Smooth muscle cell (in vitro differentiated cells): ENCODE data around the gene LMAN1L. TPM values are rescaled to one million over a fixed set of nuclear protein-coding genes. Genes with fewer than 3 reads are reported as not detected.
A peak's percentile ranks its signal among the peaks of the same experiment; 100 is the strongest.

Experiments
- DNase-seq: peaks from one replicate; lab custom pipeline; 2025; ENCODE audit not compliant: unreplicated experiment; lab: John Stamatoyannopoulos, UW
- H2AFZ ChIP-seq: fragments of 200-600 bp; sonication (generic); 2 replicates; pipeline ENCODE4 v1.6.0; 2016; ENCODE audit warnings: antibody characterized with exemption, low read depth, mild to moderate bottlenecking
- H3F3A ChIP-seq: fragments of 200-600 bp; sonication (generic); 2 replicates; pipeline ENCODE4 v1.6.0; 2017; ENCODE audit warnings: antibody characterized with exemption, low read depth
- H3K27ac ChIP-seq: fragments of 200-600 bp; sonication (generic); 2 replicates; pipeline ENCODE4 v1.5.1; 2016; ENCODE audit warnings: low read depth, mild to moderate bottlenecking
- H3K27me3 ChIP-seq: fragments of 200-600 bp; sonication (generic); 2 replicates; pipeline ENCODE4 v1.6.1; 2016; ENCODE audit warnings: low read depth, mild to moderate bottlenecking
- H3K36me3 ChIP-seq: fragments of 200-600 bp; sonication (generic); 2 replicates; pipeline ENCODE4 v1.5.1; 2016; ENCODE audit warnings: low read depth
- H3K4me1 ChIP-seq: fragments of 200-600 bp; sonication (generic); 2 replicates; pipeline ENCODE4 v1.5.1; 2016; ENCODE audit warnings: low read depth
- H3K4me2 ChIP-seq: fragments of 200-600 bp; sonication (generic); 2 replicates; pipeline ENCODE4 v1.6.0; 2016; ENCODE audit warnings: mild to moderate bottlenecking
- H3K4me3 ChIP-seq: fragments of 200-600 bp; sonication (generic); 2 replicates; pipeline ENCODE4 v1.5.1; 2016; ENCODE audit warnings: mild to moderate bottlenecking
- H3K79me2 ChIP-seq: fragments of 200-600 bp; sonication (generic); 2 replicates; pipeline ENCODE4 v1.6.0; 2016; ENCODE audit warnings: low read depth, mild to moderate bottlenecking
- H3K9ac ChIP-seq: fragments of 200-600 bp; sonication (generic); 2 replicates; pipeline ENCODE4 v1.6.0; 2016; ENCODE audit warnings: low read depth
- H3K9me3 ChIP-seq: fragments of 200-600 bp; sonication (generic); replicated peaks from 2 replicates; pipeline ENCODE4 v1.5.1; 2016; ENCODE audit warnings: low read depth
- H4K20me1 ChIP-seq: fragments of 200-600 bp; sonication (generic); 2 replicates; pipeline ENCODE4 v1.6.0; 2016; ENCODE audit warnings: low read depth
- WGBS: methylation state at CpG from one replicate; pipeline ENCODE4 v1.1.7; 2016; ENCODE audit warnings: low lambda C conversion rate; 5-methylcytosine and 5-hydroxymethylcytosine counted together
- polyA plus RNA-seq: library from polyadenylated mRNA; unstranded; fragments of >200 nt; fragmentation: Nextera tagmentation; extraction: Ambion mirVana; gene quantifications from 2 replicates; pipeline ENCODE4 v1.2.1, GENCODE V29; 2016
- total RNA-seq: library from RNA; depleted of rRNA; stranded (reverse); fragments of >200 nt; gene quantifications from 2 replicates; pipeline ENCODE4 v1.2.3, GENCODE V29; 2014
- TF ChIP-seq, protein P1 (sequence below): fragments of 200-600 bp; sonication (generic); IDR thresholded peaks from 2 replicates; pipeline ENCODE4 v1.5.1; 2017; ENCODE audit warnings: borderline replicate concordance, mild to moderate bottlenecking, antibody characterized with exemption; ENCODE audit not compliant: insufficient read depth, poor library complexity, severe bottlenecking

The LMAN1L gene
- total and polyA plus RNA-seq, 2 experiments from 2014 or later = not detected

DNA sequence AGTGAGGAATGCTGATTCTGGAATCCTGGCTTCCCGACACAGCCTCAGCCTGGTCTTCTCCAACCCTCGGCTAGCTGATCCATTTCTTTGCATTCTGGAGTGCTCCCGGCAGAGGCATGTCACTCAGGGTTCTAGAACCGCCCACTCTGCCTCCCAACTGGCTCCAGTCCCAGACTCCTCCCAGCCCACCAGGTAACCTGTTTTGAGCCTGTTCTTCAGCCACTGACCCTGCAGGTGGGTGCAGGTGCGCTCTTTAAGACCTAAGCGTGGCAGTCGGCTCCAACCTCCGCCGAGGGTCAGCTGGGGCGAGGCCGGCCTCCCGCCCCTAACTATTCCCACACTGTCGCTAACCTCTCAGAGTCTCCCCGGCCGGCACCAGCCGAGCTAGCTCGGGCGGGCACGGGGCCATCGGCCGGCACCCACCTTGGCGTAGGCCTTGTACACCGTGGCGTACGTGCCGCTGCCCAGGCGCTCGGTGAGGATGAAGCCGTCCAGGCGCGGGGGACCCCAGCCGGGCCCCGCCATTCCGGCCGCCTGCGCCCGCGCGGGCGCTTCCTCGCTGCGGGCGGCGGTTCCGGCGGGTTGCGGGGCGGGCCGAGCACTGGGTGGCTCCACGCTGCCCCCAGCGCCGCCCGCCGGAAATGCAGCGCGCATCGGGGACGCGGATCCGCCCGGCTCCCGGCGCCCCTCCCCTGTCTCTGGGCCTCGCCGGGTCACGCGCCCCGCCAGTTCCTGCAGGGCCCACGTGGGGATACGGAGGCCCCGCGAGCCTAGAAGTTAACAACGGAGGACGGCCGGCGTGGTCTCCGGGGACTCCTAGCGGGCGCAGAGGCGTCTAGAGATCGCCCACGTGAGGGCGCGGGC is 30.2 kb downstream of the LMAN1L start, which contains the start of gene ULK3:
ULK3 (minus strand) TSS at position 576 of the 864 bp plus-strand sequence; CDS start at position 525, 51 bp downstream.
- peak; percentile 83 for DNase-seq
- TF ChIP-seq, protein P1, sequence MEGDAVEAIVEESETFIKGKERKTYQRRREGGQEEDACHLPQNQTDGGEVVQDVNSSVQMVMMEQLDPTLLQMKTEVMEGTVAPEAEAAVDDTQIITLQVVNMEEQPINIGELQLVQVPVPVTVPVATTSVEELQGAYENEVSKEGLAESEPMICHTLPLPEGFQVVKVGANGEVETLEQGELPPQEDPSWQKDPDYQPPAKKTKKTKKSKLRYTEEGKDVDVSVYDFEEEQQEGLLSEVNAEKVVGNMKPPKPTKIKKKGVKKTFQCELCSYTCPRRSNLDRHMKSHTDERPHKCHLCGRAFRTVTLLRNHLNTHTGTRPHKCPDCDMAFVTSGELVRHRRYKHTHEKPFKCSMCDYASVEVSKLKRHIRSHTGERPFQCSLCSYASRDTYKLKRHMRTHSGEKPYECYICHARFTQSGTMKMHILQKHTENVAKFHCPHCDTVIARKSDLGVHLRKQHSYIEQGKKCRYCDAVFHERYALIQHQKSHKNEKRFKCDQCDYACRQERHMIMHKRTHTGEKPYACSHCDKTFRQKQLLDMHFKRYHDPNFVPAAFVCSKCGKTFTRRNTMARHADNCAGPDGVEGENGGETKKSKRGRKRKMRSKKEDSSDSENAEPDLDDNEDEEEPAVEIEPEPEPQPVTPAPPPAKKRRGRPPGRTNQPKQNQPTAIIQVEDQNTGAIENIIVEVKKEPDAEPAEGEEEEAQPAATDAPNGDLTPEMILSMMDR = peak; percentile 61
- no peaks in the 10 kb centered on the region for H3K36me3 ChIP-seq

DNA sequence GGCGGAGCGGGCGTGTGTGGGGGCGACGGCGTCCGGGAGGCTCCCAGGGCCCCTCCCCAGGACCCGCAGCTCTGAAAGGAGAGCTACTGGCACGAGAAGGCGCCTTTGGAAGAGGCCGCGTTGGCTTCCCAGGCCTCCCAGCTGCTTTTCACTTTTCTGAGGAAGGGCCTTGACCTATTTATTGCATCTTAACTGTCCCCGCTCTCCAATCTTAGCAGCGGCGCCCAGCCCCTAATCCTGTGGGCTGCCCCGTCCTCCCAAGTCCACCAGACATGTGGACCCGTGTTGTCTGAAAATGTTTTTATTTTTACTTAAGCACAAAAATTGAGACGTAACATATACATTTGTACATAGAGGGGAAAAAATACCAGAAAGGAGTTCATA is 30.8 kb downstream of the LMAN1L start:
- DNase-seq = no peak
- TF ChIP-seq, protein P1 = no peak
- Histone ChIP-seq H3K27me3 (no peaks in the 10 kb centered on the region), H3F3A (peaks cover 4% of the 10 kb centered on the region), H3K36me3 (no peaks in the 10 kb centered on the region), H3K9me3 (no peaks in the 10 kb centered on the region), H3K9ac (peak overlapping the region; percentile 90), H2AFZ (peak overlapping the region; percentile 35), H4K20me1 (no peaks in the 10 kb centered on the region), H3K4me3 (peak overlapping the region; percentile 100), H3K27ac (peak overlapping the region; percentile 94), H3K4me2 (peak overlapping the region; percentile 99), H3K79me2 (no peaks in the 10 kb centered on the region), H3K4me1 (peaks cover 16% of the 10 kb centered on the region)
- WGBS = 15% methylated on average over 16 of the region's 18 CpGs

More for the DNA sequence above, 30.2 kb downstream of the LMAN1L start, which contains the start of gene ULK3:
- Histone ChIP-seq H3K9me3 (no peaks in the 10 kb centered on the region), H4K20me1 (no peaks in the 10 kb centered on the region), H3K79me2 (no peaks in the 10 kb centered on the region), H3K4me3 (peak within 1 kb of the TSS; percentile 100), H3K4me2 (peak within 1 kb of the TSS; percentile 99), H3F3A (peaks cover 4% of the 10 kb centered on the region), H3K9ac (peak within 1 kb of the TSS; percentile 90), H2AFZ (peak within 1 kb of the TSS; percentile 98), H3K4me1 (peaks cover 16% of the 10 kb centered on the region), H3K27me3 (no peaks in the 10 kb centered on the region), H3K27ac (peak within 1 kb of the TSS; percentile 94)
- WGBS = under 1% methylated on average over 65 of the region's 84 CpGs

DNA sequence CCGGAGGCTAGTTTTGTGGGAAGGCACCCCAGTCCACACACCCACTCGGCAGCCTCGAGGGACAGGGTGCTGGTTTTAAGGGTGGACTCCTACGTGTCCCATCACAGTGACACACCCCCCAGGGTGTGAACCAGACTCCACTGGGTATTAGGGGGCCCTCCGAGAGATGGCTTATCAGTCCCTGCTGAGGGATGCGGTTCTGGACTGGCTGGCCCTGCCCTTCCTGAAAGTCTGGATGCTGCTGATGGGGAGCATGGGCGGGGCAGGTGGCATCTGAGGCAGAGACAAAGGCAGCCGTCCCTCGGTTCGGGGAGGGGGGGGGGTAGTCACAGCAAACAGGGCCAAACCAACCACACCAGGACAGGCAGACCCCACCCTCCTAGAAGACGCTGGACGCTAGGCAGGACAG is 31.3 kb downstream of the LMAN1L start:
- H4K20me1 ChIP-seq = no peaks in the 10 kb centered on the region
- no peaks in the 10 kb centered on the region for H3K9me3 ChIP-seq
- peaks cover 16% of the 10 kb centered on the region for H3K4me1 ChIP-seq
- peak overlapping the region; percentile 99 for H3K4me2 ChIP-seq
- no peaks in the 10 kb centered on the region for H3K36me3 ChIP-seq
- peaks cover 4% of the 10 kb centered on the region for H3F3A ChIP-seq
- H2AFZ ChIP-seq = no peak overlapping the region
- H3K27me3 ChIP-seq = no peaks in the 10 kb centered on the region
- peak overlapping the region; percentile 90 for H3K9ac ChIP-seq
- TF ChIP-seq, protein P1 = no peak
- no peaks in the 10 kb centered on the region for H3K79me2 ChIP-seq
- peak overlapping the region; percentile 94 for H3K27ac ChIP-seq
- H3K4me3 ChIP-seq = peak overlapping the region; percentile 100
- no peak for DNase-seq
- WGBS = 64% methylated on average over 12 of the region's 12 CpGs
